Sigmoid colon (tissue), 7 donors: ENCODE measurements around the gene OR1N1. TPM values are rescaled to one million over a fixed set of nuclear protein-coding genes. Genes with fewer than 3 reads are reported as not detected.
"Not testable (repeated sequence)": the region's sequence is repeated elsewhere in the genome, so short reads cannot be mapped to it uniquely, and the experiment has no call there.

ENCODE experiments used
- DNase-seq: peaks from one replicate; pipeline ENCODE4 v3.0.0-alpha.2; 2019
- H3K27ac ChIP-seq, 4 donors: fragments of 200-600 bp; sonication (generic); one replicate each; pipeline ENCODE4 v1.5.1; 2016 to 2019; ENCODE audit warnings: mild to moderate bottlenecking in 1 of 4
- H3K27me3 ChIP-seq, 3 donors: fragments of 200-600 bp; sonication (generic); one replicate each; pipeline ENCODE4 v1.5.1; 2019; ENCODE audit warnings: mild to moderate bottlenecking in 1 of 3
- H3K36me3 ChIP-seq, 4 donors: fragments of 200-600 bp; sonication (generic); one replicate each; pipeline ENCODE4 v1.5.1; 2016 to 2019
- H3K4me1 ChIP-seq, 4 donors: fragments of 200-600 bp; sonication (generic); one replicate each; pipeline ENCODE4 v1.5.1; 2017 to 2019
- H3K4me3 ChIP-seq, 4 donors: fragments of 200-600 bp; sonication (generic); one replicate each; pipeline ENCODE4 v1.5.1; 2017 to 2019; ENCODE audit warnings: mild to moderate bottlenecking in 2 of 4, moderate library complexity in 1 of 4
- H3K9me3 ChIP-seq, 4 donors: fragments of 200-600 bp in 3 of 4; sonication (generic) in 3 of 4; one replicate each; pipeline versions ENCODE4 v1.5.1 to v1.6.1; 2013 to 2019
- CTCF ChIP-seq, 4 experiments: fragments of 450-650 bp in 3 of 4; fragments of 200-600 bp in 1 of 4; IDR thresholded peaks; one replicate each; pipeline ENCODE4 v1.5.1; 2016 to 2019; ENCODE audit warnings: antibody characterized with exemption in 4 of 4, mild to moderate bottlenecking in 3 of 4, moderate library complexity in 2 of 4
- EP300 ChIP-seq, 4 donors: sonication (generic); formaldehyde crosslinking; IDR thresholded peaks; one replicate each; pipeline ENCODE4 v1.6.1; 2017; ENCODE audit warnings: antibody characterized with exemption in 4 of 4
- POLR2A ChIP-seq, 2 donors: fragments of 450-650 bp; IDR thresholded peaks; one replicate each; pipeline ENCODE4 v1.6.1; 2016; ENCODE audit warnings: antibody characterized with exemption in 2 of 2, mild to moderate bottlenecking in 2 of 2, moderate library complexity in 2 of 2
- POLR2AphosphoS5 ChIP-seq, 4 donors: sonication (generic); formaldehyde crosslinking; IDR thresholded peaks; one replicate each; pipeline ENCODE4 v1.6.1; 2017; ENCODE audit warnings: antibody characterized with exemption in 4 of 4
- WGBS, 2 donors: extraction: QIAGEN DNeasy Blood & Tissue Kit; methylation state at CpG; one replicate each; pipeline ENCODE4 v1.1.7; 2013; 5-methylcytosine and 5-hydroxymethylcytosine counted together
- intact Hi-C: fragments of 100-400 bp; cut with DNase I; formaldehyde crosslinking; loops from one replicate; pipeline ENCODE4 v1.15.1; 2023
- polyA plus RNA-seq, 3 donors: library from polyadenylated mRNA; stranded (reverse); fragments of 200-250 nt; gene quantifications; one replicate each; pipeline ENCODE4 v1.2.3, GENCODE V29; 2013
- total RNA-seq, 4 donors: library from RNA; depleted of rRNA; stranded (reverse); fragments of >200 nt; gene quantifications; one replicate each; pipeline ENCODE4 v1.1.0, GENCODE V29; 2016
- donor health status: healthy with polysubstance abuse.
- donor health status: Bipolar disorder and iron deficiency.
- donor health status: healthy.

OR1N1 gene
- total and polyA plus RNA-seq, 7 donors: not detected

GRCh38 chr9:122536134-122536533, 9.0 kb upstream of the OR1N1 start:
- no peak overlapping the region for H3K4me3 ChIP-seq
- no peak for DNase-seq
- TF ChIP-seq CTCF (IDR thresholded peaks at IDR 0.05) (no peak), POLR2AphosphoS5 (IDR thresholded peaks at IDR 0.05) (no peak), EP300 (IDR thresholded peaks at IDR 0.05) (no peak), POLR2A (IDR thresholded peaks at IDR 0.05) (no peak)
- H3K27me3 ChIP-seq: no peaks in the 10 kb centered on the region
- no peaks in the 10 kb centered on the region for H3K36me3 ChIP-seq
- H3K9me3 ChIP-seq: peaks cover 0 to 2% (median 0%) of the 10 kb centered on the region in 4 donors
- no peak overlapping the region for H3K27ac ChIP-seq
- H3K4me1 ChIP-seq: no peaks in the 10 kb centered on the region
- intact Hi-C loops: no loop called here
- WGBS, 2 donors: 81 to 90% methylated on average over 1 of the region's 1 CpG

- H3K9me3 ChIP-seq, intact Hi-C loops, H3K27ac ChIP-seq, H3K4me3 ChIP-seq, H3K27me3 ChIP-seq, H3K4me1 ChIP-seq, H3K36me3 ChIP-seq, DNase-seq: not testable (repeated sequence)
- 28 to 61% methylated on average over 4 of the region's 4 CpGs for WGBS, 2 donors
Measured at GRCh38 chr9:122531157-122531556, 4.1 kb upstream of the OR1N1 start.

- intact Hi-C loops: no loop called here
- DNase-seq: no peak
- H3K27me3 ChIP-seq: no peaks in the 10 kb centered on the region
- no peaks in the 10 kb centered on the region for H3K9me3 ChIP-seq
- H3K4me3 ChIP-seq: no peak overlapping the region
- TF ChIP-seq POLR2A (IDR thresholded peaks at IDR 0.05) (no peak), EP300 (IDR thresholded peaks at IDR 0.05) (no peak), CTCF (IDR thresholded peaks at IDR 0.05) (no peak)
- no peak overlapping the region for H3K27ac ChIP-seq
- WGBS, 2 donors: 85 to 86% methylated on average over 10 of the region's 10 CpGs
- no peaks in the 10 kb centered on the region for H3K4me1 ChIP-seq
- no peaks in the 10 kb centered on the region for H3K36me3 ChIP-seq
Measured at GRCh38 chr9:122526602-122527001, 491 bp downstream of the OR1N1 start.

GRCh38 chr9:122519376-122519775, 7.7 kb downstream of the OR1N1 start:
- intact Hi-C loops: no loop called here
- 89 to 94% methylated on average over 3 of the region's 3 CpGs for WGBS, 2 donors
- H3K27ac ChIP-seq: no peak overlapping the region
- H3K27me3 ChIP-seq: no peaks in the 10 kb centered on the region
- H3K9me3 ChIP-seq: no peaks in the 10 kb centered on the region
- H3K4me1 ChIP-seq: no peaks in the 10 kb centered on the region
- no peak overlapping the region for H3K4me3 ChIP-seq
- TF ChIP-seq EP300 (IDR thresholded peaks at IDR 0.05) (no peak), POLR2AphosphoS5 (IDR thresholded peaks at IDR 0.05) (no peak), CTCF (IDR thresholded peaks at IDR 0.05) (no peak), POLR2A (IDR thresholded peaks at IDR 0.05) (no peak)
- no peaks in the 10 kb centered on the region for H3K36me3 ChIP-seq
- no peak for DNase-seq

- H3K27ac ChIP-seq: no peak within 1 kb of the TSS
- no peak for DNase-seq
- 78 to 79% methylated on average over 4 of the region's 4 CpGs for WGBS, 2 donors
- H3K36me3 ChIP-seq: no peaks in the 10 kb centered on the region
- no peaks in the 10 kb centered on the region for H3K9me3 ChIP-seq
- TF ChIP-seq CTCF (IDR thresholded peaks at IDR 0.05) (no peak), POLR2AphosphoS5 (IDR thresholded peaks at IDR 0.05) (no peak), EP300 (IDR thresholded peaks at IDR 0.05) (no peak), POLR2A (IDR thresholded peaks at IDR 0.05) (no peak)
- H3K27me3 ChIP-seq: no peaks in the 10 kb centered on the region
- H3K4me1 ChIP-seq: no peaks in the 10 kb centered on the region
- intact Hi-C loops: no loop called here
- H3K4me3 ChIP-seq: no peak within 1 kb of the TSS
Measured at GRCh38 chr9:122518841-122519240, 8.3 kb downstream of the OR1N1 start, which contains the start of gene OR1J4. TSS of gene OR1J4 (plus strand) at chr9:122519141. CDS start at chr9:122519141, 0 bp downstream.
